Measurements from ENCODE around the gene PLK4. TPM values are rescaled to one million over a fixed set of nuclear protein-coding genes. Genes with fewer than 3 reads are reported as not detected.

Gene PLK4
- total and polyA plus RNA-seq, 2 donors (not counting 1 experiment from before 2014, with no cell fraction given) = 1.2 to 4.3 TPM

- no peak for ATAC-seq (ENCODE audit: low read depth)
- Mint-ChIP-seq H3K4me3 (no peak overlapping the region), H3K4me1 (no peaks in the 10 kb centered on the region), H3K27ac (no peak overlapping the region), H3K9me3 (ENCODE audit: insufficient read depth) (peaks cover 13% of the 10 kb centered on the region), H3K27me3 (no peaks in the 10 kb centered on the region)
- Histone ChIP-seq H3K27ac (ENCODE audit: low read length in 2 of 2) (no peak overlapping the region), H3K36me3 (replicated peaks in 1 of 2; ENCODE audit: control extremely low read depth in 1 of 2, control insufficient read depth in 1 of 2, extremely low read depth in 1 of 2, insufficient read depth in 2 of 2, low read length in 1 of 2) (no peaks in the 10 kb centered on the region), H3K27me3 (replicated peaks in 1 of 4; ENCODE audit: control extremely low read depth in 1 of 4, control insufficient read depth in 3 of 4, insufficient read depth in 4 of 4, low read length in 3 of 4) (no peaks in the 10 kb centered on the region), H3K4me2 (replicated peaks; ENCODE audit: low read depth, low read length, poor library complexity, severe bottlenecking) (no peak overlapping the region), H3K9ac (ENCODE audit: low read length) (no peak overlapping the region), H3K9me3 (ENCODE audit: control extremely low read depth in 1 of 3, control insufficient read depth in 2 of 3, insufficient read depth in 1 of 3, low read length in 2 of 3) (peaks cover 5 to 20% (median 16%) of the 10 kb centered on the region in 3 donors), H3K4me3 (ENCODE audit: control extremely low read depth in 1 of 5, extremely low read depth in 1 of 5, insufficient read depth in 1 of 5, low read depth in 2 of 5, low read length in 4 of 5) (no peak overlapping the region), H3K79me2 (ENCODE audit: control insufficient read depth, insufficient read depth, low read length) (peaks cover 6% of the 10 kb centered on the region), H3K4me1 (ENCODE audit: control insufficient read depth in 2 of 2, insufficient read depth in 2 of 2, low read length in 2 of 2) (no peaks in the 10 kb centered on the region), H2AFZ (ENCODE audit: insufficient read depth, low read depth, low read length, poor library complexity, severe bottlenecking) (no peak overlapping the region), H4K20me1 (ENCODE audit: control insufficient read depth, insufficient read depth, low read length, poor library complexity, severe bottlenecking) (no peaks in the 10 kb centered on the region)
- POLR2A ChIA-PET = no interaction called here
- no peak for DNase-seq
- WGBS (ENCODE audit: insufficient coverage) = 96% methylated on average over 12 of the region's 12 CpGs
- TF ChIP-seq CTCF (IDR thresholded peaks at IDR 0.05) (no peak), EZH2 (IDR thresholded peaks at IDR 0.05; ENCODE audit: borderline replicate concordance, insufficient read depth, low read depth, low read length, poor library complexity, severe bottlenecking) (no peak)
- CTCF ChIA-PET = no interaction called here
- intact Hi-C loops (cut with micrococcal nuclease) = no loop called here
Observed at GRCh38 chr4:127843704-127844600, 36.7 kb upstream of the PLK4 start.

GRCh38 chr4:127844601-127845116, 36.0 kb upstream of the PLK4 start:
- DNase-seq (no peak), ATAC-seq (ENCODE audit: low read depth) (no peak)
- no peaks in the 10 kb centered on the region for H3K27me3 Mint-ChIP-seq
- Histone ChIP-seq H3K27ac (ENCODE audit: low read length in 2 of 2) (no peak overlapping the region), H3K36me3 (replicated peaks in 1 of 2; ENCODE audit: control extremely low read depth in 1 of 2, control insufficient read depth in 1 of 2, extremely low read depth in 1 of 2, insufficient read depth in 2 of 2, low read length in 1 of 2) (no peaks in the 10 kb centered on the region), H4K20me1 (ENCODE audit: control insufficient read depth, insufficient read depth, low read length, poor library complexity, severe bottlenecking) (no peaks in the 10 kb centered on the region), H3K4me3 (ENCODE audit: control extremely low read depth in 1 of 5, extremely low read depth in 1 of 5, insufficient read depth in 1 of 5, low read depth in 2 of 5, low read length in 4 of 5) (no peak overlapping the region), H2AFZ (ENCODE audit: insufficient read depth, low read depth, low read length, poor library complexity, severe bottlenecking) (no peak overlapping the region), H3K9ac (ENCODE audit: low read length) (no peak overlapping the region), H3K4me1 (ENCODE audit: control insufficient read depth in 2 of 2, insufficient read depth in 2 of 2, low read length in 2 of 2) (no peaks in the 10 kb centered on the region), H3K79me2 (ENCODE audit: control insufficient read depth, insufficient read depth, low read length) (peaks cover 6% of the 10 kb centered on the region), H3K27me3 (replicated peaks in 1 of 4; ENCODE audit: control extremely low read depth in 1 of 4, control insufficient read depth in 3 of 4, insufficient read depth in 4 of 4, low read length in 3 of 4) (no peaks in the 10 kb centered on the region), H3K9me3 (ENCODE audit: control extremely low read depth in 1 of 3, control insufficient read depth in 2 of 3, insufficient read depth in 1 of 3, low read length in 2 of 3) (peaks cover 6 to 26% (median 23%) of the 10 kb centered on the region in 3 donors), H3K4me2 (replicated peaks; ENCODE audit: low read depth, low read length, poor library complexity, severe bottlenecking) (no peak overlapping the region)
- no peak overlapping the region for H3K4me3 Mint-ChIP-seq
- CTCF ChIA-PET = no interaction called here
- POLR2A ChIA-PET = no interaction called here
- TF ChIP-seq CTCF (IDR thresholded peaks at IDR 0.05) (no peak), EZH2 (IDR thresholded peaks at IDR 0.05; ENCODE audit: borderline replicate concordance, insufficient read depth, low read depth, low read length, poor library complexity, severe bottlenecking) (no peak)
- H3K27ac Mint-ChIP-seq = no peak overlapping the region
- WGBS (ENCODE audit: insufficient coverage) = 95% methylated on average over 2 of the region's 5 CpGs
- intact Hi-C loops (cut with micrococcal nuclease) = no loop called here
- peaks cover 16% of the 10 kb centered on the region for H3K9me3 Mint-ChIP-seq (ENCODE audit: insufficient read depth)
- H3K4me1 Mint-ChIP-seq = no peaks in the 10 kb centered on the region
